ENCODE measurements around the gene CEBPZOS.

CEBPZOS gene

DNA sequence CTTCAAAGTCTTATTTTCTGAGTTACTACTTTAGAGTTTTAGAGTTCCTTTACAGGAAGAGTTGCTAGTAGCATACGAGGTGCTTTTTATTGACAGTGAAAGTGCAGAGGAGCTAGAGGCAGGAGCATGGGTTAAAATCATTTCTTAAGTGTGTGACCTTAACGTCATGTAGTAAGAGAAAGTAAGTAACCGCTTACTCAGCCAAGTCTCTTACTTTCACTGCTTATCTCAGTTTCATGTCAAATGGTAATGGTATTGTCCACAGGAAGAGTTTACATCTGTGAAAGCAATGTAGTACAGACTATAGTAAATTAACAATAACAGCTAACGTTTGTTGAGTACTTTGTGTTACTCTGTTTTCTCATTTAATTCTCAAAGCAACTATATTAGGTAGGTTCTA lies 47.7 kb downstream of the CEBPZOS start:
- DNase-seq = no peak

- DNase-seq = no peak
Observed at GRCh38 chr2:37244755-37245154, 48.5 kb downstream of the CEBPZOS start.

DNA sequence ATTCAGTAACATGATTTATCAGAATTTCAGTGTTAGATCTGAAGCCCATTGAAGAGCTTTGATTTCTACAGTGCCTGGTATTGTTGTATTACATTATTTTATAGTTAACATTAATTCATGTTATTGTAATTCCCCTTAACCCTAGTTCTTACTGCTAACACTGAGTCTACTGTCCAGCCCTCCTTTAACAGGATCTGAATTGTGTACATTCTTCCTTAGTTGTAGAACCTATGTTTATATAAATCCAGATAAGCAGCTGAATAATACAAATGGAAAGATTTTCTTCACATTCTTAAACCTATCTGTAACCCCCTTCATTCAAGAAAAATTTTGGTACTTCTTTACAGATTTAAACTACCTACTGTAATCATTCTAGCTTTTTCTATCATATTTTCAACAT lies 49.9 kb downstream of the CEBPZOS start:
- no peak for DNase-seq

DNA sequence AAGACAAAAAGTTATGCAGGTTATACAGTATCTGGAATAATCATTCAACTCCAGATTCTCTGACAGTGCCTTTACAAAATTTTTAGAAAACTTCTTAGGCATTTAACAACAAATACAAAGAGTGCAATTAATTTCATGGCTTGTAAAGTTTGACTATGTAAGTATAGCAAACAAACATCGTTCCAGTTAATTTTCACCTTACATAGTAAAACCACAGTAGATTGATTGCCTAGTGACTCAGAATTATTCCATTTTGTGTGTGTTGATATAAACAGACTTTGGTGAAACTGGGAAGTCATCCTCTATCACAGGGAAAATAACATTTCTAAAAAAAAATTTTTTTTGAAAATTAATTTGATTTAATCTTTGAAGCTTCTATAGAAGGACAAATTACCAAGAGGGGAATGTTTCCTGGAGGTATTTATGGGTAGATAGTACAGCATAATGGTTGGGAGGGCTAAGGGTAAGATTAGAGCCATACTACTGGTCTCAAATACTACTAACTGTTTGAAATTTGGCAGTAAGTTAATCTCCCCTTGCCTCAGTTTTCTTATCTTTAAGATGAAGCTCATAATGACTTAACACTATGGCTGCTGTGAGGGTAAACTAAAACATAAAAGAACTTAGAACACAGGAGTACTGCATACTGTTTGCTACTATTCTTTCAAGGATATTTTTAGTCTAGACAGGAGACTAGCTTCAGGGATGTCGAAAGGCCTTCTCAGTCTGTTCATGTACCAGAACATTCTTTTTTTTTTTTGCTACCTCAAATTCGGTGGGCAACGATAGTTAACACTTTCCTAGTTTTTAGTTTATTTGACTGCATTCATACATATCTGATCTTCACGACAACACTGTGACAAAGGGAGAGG lies 54.8 kb downstream of the CEBPZOS start:
- no peak for DNase-seq
